Breast epithelium (tissue), 4 donors: ENCODE results near the gene FES. TPM values are rescaled to one million over a fixed set of nuclear protein-coding genes. Genes with fewer than 3 reads are reported as not detected.

Source experiments
- DNase-seq, 2 donors: peaks; one replicate each; pipeline ENCODE4 v3.0.0-alpha.2; 2019; ENCODE audit warnings: low spot score in 2 of 2
- H3K27ac ChIP-seq, 2 donors: fragments of 200-600 bp; sonication (generic) in 1 of 2; one replicate each; pipeline ENCODE4 v1.5.1; 2016 to 2019; ENCODE audit warnings: mild to moderate bottlenecking in 1 of 2
- H3K27me3 ChIP-seq, 2 donors: fragments of 200-600 bp; sonication (generic) in 1 of 2; one replicate each; pipeline versions ENCODE4 v1.5.1 to v1.6.0; 2017 to 2019; ENCODE audit warnings: control low read depth in 1 of 2, mild to moderate bottlenecking in 1 of 2
- H3K36me3 ChIP-seq: fragments of 200-600 bp; one replicate; pipeline ENCODE4 v1.5.1; 2019
- H3K4me1 ChIP-seq, 2 donors: fragments of 200-600 bp; sonication (generic); one replicate each; pipeline ENCODE4 v1.5.1; 2016 to 2019; ENCODE audit warnings: control low read depth in 1 of 2
- H3K4me3 ChIP-seq, 3 donors: fragments of 200-600 bp; sonication (generic); 1 replicate in 2 of 3; 2 replicates in 1 of 3; pipeline ENCODE4 v1.5.1; 2016 to 2019; ENCODE audit warnings: mild to moderate bottlenecking in 3 of 3, moderate library complexity in 2 of 3
- H3K9me3 ChIP-seq, 2 donors: fragments of 200-600 bp; sonication (generic) in 1 of 2; one replicate each; pipeline ENCODE4 v1.5.1; 2016 to 2019; ENCODE audit warnings: control low read depth in 1 of 2
- CTCF ChIP-seq, 3 donors: fragments of 450-650 bp; IDR thresholded peaks; one replicate each; pipeline ENCODE4 v1.5.1; 2016 to 2017; ENCODE audit warnings: antibody characterized with exemption in 3 of 3, mild to moderate bottlenecking in 3 of 3, moderate library complexity in 3 of 3
- POLR2A ChIP-seq: fragments of 450-650 bp; IDR thresholded peaks from one replicate; pipeline ENCODE4 v1.6.1; 2016; ENCODE audit warnings: antibody characterized with exemption, mild to moderate bottlenecking, moderate library complexity
- POLR2AphosphoS5 ChIP-seq, 3 donors: sonication (generic); formaldehyde crosslinking; IDR thresholded peaks; one replicate each; pipeline ENCODE4 v1.6.1; 2017; ENCODE audit warnings: antibody characterized with exemption in 3 of 3
- intact Hi-C: fragments of 100-400 bp; cut with DNase I; formaldehyde crosslinking; loops from one replicate; pipeline ENCODE4 v1.15.1; 2023; ENCODE audit warnings: low total_unique reads
- total RNA-seq, 3 donors: library from RNA; depleted of rRNA; stranded (reverse); fragments of >200 nt; gene quantifications; one replicate each; pipeline ENCODE4 v1.1.0, GENCODE V29; 2016

Gene FES
- total RNA-seq, 3 donors from 2014 or later, result 41.4 to 54.7 (median 42.3) TPM

GRCh38 chr15:90889736-90890456, 5.6 kb downstream of the FES start:
- no peak overlapping the region for H3K4me3 ChIP-seq
- H3K27me3 ChIP-seq, result no peaks in the 10 kb centered on the region
- H3K4me1 ChIP-seq, result peaks cover 4 to 6% of the 10 kb centered on the region in 2 donors
- TF ChIP-seq POLR2AphosphoS5 (IDR thresholded peaks at IDR 0.05), result no peak
- intact Hi-C loops, result loop anchor here (2.0 to 5.0 kb wide), 2 partner anchors 243 to 463 kb away; no protein-coding TSS in a partner anchor
- no peaks in the 10 kb centered on the region for H3K9me3 ChIP-seq
- no peak for DNase-seq
- H3K27ac ChIP-seq, result no peak overlapping the region
- no peaks in the 10 kb centered on the region for H3K36me3 ChIP-seq

DNA sequence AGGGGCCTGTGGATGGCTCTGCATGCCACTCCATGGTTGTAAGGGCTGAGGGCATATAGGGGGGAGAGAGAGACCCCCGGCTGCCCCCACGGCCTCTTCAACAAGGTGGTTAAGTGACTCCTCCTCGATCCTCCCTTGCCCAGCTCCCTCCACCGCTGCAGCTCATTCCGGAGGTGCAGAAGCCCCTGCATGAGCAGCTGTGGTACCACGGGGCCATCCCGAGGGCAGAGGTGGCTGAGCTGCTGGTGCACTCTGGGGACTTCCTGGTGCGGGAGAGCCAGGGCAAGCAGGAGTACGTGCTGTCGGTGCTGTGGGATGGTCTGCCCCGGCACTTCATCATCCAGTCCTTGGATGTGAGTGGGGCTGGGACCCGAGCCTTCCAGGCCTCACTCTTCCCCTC, 6.5 kb downstream of the FES start:
- no peak overlapping the region for H3K4me3 ChIP-seq
- no peak overlapping the region for H3K27ac ChIP-seq
- no peaks in the 10 kb centered on the region for H3K27me3 ChIP-seq
- DNase-seq, result no peak
- no peaks in the 10 kb centered on the region for H3K9me3 ChIP-seq
- TF ChIP-seq CTCF (IDR thresholded peaks at IDR 0.05) (no peak), POLR2A (no peak), POLR2AphosphoS5 (IDR thresholded peaks at IDR 0.05) (no peak)
- no peaks in the 10 kb centered on the region for H3K36me3 ChIP-seq
- H3K4me1 ChIP-seq, result no peaks in the 10 kb centered on the region
- intact Hi-C loops, result no loop called here

GRCh38 chr15:90891346-90891949, 7.1 kb downstream of the FES start:
- no peaks in the 10 kb centered on the region for H3K4me1 ChIP-seq
- H3K4me3 ChIP-seq, result no peak overlapping the region
- no peak for DNase-seq
- intact Hi-C loops, result no loop called here
- H3K9me3 ChIP-seq, result no peaks in the 10 kb centered on the region
- TF ChIP-seq CTCF (IDR thresholded peaks at IDR 0.05), result no peak
- no peaks in the 10 kb centered on the region for H3K27me3 ChIP-seq
- H3K36me3 ChIP-seq, result no peaks in the 10 kb centered on the region
- no peak overlapping the region for H3K27ac ChIP-seq

GRCh38 chr15:90892023-90892422, 7.7 kb downstream of the FES start:
- H3K27ac ChIP-seq, result no peak overlapping the region
- no peaks in the 10 kb centered on the region for H3K4me1 ChIP-seq
- H3K27me3 ChIP-seq, result no peaks in the 10 kb centered on the region
- H3K9me3 ChIP-seq, result no peaks in the 10 kb centered on the region
- TF ChIP-seq POLR2AphosphoS5 (IDR thresholded peaks at IDR 0.05), result no peak
- TF ChIP-seq POLR2A, result no peak
- TF ChIP-seq CTCF (IDR thresholded peaks at IDR 0.05), result no peak
- intact Hi-C loops, result no loop called here
- H3K4me3 ChIP-seq, result no peak overlapping the region
- no peaks in the 10 kb centered on the region for H3K36me3 ChIP-seq
- DNase-seq, result no peak

DNA sequence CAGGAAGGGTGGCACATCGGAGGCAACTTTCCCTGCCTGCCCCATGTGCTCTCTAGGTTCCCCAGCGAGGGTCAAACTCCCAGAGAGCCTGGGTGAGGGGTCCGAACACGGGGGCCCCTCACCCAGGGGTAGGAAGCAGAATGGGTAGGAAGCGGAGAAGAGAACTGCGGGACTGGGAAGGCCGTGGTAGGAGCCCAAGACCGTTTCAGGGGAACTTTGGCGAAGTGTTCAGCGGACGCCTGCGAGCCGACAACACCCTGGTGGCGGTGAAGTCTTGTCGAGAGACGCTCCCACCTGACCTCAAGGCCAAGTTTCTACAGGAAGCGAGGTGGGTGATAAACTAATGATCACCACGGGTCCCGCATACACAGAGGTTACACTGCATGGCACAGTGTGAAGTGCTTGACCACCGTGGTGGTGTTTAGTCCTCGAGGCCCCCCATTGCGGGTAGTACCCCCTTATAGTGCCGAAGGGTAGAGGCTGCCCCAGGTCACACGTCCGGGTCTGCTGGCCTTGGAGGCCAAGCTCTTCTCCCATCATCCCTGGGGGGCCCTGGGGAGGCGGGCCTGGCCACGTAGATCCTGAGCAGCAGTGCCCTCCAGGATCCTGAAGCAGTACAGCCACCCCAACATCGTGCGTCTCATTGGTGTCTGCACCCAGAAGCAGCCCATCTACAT, 8.3 kb downstream of the FES start:
- DNase-seq, result no peak
- TF ChIP-seq CTCF (IDR thresholded peaks at IDR 0.05) (no peak), POLR2AphosphoS5 (IDR thresholded peaks at IDR 0.05) (no peak), POLR2A (no peak)
- H3K4me3 ChIP-seq, result no peak overlapping the region
- H3K9me3 ChIP-seq, result no peaks in the 10 kb centered on the region
- no peaks in the 10 kb centered on the region for H3K27me3 ChIP-seq
- intact Hi-C loops, result no loop called here
- H3K27ac ChIP-seq, result no peak overlapping the region
- no peaks in the 10 kb centered on the region for H3K36me3 ChIP-seq
- H3K4me1 ChIP-seq, result no peaks in the 10 kb centered on the region
